Measurements from ENCODE around the gene UFM1.
"Not testable (repeated sequence)": the region's sequence is repeated elsewhere in the genome, so short reads cannot be mapped to it uniquely, and the experiment has no call there.

The UFM1 gene

GRCh38 chr13:38349390-38350113 is at the start of gene UFM1:
Gene UFM1 (plus strand): TSS chr13:38349851. CDS start chr13:38349920, 69 bp downstream.
- peak; percentile 77 for DNase-seq

- no peak for DNase-seq
Observed at GRCh38 chr13:38301236-38301635, 48.4 kb upstream of the UFM1 start.

GRCh38 chr13:38303816-38304320 is 45.8 kb upstream of the UFM1 start:
- no peak for DNase-seq

DNA sequence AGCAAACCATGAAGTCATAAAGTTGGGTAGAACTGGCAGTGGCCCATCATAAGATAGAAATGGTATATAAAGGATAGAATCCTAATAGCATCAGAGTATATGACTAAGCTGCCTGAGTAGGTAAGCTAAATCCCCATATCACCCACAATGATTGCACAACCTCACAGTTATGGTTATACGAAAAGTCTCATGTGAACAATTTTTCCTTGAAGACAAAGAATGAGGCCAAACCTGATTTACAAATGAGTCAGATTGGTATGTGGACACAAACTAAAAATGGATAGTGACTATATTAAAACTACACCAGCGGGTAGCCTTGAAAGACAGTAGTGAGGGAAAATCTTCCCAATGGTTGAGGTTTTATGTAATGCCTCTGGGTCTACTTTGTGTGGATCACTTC is 40.9 kb upstream of the UFM1 start:
- no peak for DNase-seq

GRCh38 chr13:38309397-38309796 is 40.3 kb upstream of the UFM1 start:
- no peak for DNase-seq

GRCh38 chr13:38311175-38311574 is 38.5 kb upstream of the UFM1 start:
- not testable (repeated sequence) for DNase-seq

DNA sequence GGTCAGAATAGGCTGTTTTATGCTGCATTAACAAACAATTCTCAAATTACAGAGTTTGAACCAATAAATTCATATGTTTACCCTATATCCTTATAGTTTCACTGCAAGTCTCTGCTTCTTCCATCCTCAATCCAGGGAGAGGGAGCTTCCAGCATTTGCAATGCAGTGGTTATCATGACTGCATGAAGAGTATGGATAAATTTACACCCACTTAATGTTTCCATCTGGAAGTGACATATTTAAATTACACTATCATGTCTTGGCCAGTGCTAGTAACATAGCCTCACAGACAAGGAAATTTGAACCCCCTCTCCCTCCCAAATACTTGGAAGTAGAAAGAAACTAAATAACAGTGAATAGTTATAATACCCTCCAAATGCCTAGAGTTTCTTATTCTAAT is 33.5 kb upstream of the UFM1 start:
- DNase-seq, result no peak

GRCh38 chr13:38321654-38322053 is 28.0 kb upstream of the UFM1 start:
- DNase-seq, result no peak

DNA sequence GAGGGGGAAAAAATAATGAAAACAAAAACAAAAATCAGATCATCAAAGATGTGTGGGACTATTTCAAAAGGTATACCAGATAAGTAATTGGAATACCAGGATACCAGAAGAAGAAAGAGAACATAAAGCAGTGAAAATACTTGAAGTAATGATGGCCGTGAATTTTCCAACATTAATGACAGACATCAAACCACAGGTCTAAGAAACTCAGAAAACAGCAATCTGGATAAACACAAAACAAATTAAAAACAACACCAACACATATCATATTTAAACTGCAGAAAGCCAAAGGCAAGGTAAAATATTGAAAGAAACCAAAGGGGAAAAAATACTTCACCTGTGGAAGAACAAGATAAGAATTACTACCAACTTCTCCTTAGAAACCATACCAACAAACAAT is 24.2 kb upstream of the UFM1 start:
- no peak for DNase-seq

DNA sequence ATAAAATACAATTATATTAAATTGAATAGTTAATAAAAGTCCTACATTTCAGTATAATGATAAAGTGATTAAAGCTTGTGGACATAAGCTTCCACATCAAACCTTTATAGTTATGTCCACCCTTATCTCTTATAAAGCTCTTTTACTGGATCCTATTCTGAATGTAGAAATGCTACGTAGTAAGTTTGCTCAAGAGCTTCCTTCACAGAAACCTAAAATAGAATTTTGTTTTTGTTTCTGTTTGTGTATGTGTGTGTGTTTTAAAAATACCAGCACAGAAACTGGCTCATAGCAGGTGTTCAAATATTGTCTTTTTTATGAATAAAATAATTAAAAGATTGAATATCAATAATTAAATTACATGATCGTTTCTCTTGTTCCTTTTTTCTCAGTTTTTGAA is 21.0 kb upstream of the UFM1 start:
- DNase-seq, result no peak

GRCh38 chr13:38334845-38335244 is 14.8 kb upstream of the UFM1 start:
- DNase-seq, result no peak

DNA sequence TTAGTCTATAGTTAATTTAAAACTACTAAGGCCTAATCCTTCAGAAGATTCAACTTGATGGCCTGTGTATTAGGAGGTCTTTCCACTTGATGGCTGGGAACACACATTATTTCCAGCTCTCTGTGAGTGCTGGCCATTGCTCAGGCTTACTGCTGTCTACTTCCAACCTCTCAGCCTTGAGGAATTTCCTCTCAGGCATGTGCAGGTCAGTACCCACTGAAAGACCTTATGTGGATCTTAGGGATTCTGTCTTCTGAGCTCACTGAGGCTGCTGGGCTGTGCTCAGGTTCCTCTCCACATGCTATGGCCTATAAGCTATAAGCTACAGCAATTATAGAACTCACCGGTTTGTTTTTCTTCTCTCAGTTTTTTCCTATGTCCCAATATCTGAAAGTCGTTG is 11.6 kb upstream of the UFM1 start:
- no peak for DNase-seq

DNA sequence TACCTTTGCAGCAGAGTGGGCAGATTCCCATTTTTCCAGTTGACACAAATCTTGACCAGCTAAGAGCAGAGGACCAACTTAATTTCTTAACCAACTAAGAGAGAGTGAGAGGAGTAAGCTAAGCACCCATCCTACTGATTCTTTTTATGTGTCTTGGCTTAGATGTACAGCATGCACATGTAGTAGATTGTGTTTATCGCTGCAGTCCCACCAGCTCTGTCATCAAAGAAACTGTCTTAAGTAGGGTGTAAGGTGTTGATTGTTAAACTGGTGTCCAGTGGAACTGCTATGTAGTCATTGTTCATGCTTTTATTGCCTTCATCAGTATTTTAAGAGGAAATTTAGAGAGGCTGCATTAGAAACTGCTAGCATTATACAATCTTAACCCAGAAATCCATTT is 9.0 kb upstream of the UFM1 start:
- DNase-seq, result no peak

DNA sequence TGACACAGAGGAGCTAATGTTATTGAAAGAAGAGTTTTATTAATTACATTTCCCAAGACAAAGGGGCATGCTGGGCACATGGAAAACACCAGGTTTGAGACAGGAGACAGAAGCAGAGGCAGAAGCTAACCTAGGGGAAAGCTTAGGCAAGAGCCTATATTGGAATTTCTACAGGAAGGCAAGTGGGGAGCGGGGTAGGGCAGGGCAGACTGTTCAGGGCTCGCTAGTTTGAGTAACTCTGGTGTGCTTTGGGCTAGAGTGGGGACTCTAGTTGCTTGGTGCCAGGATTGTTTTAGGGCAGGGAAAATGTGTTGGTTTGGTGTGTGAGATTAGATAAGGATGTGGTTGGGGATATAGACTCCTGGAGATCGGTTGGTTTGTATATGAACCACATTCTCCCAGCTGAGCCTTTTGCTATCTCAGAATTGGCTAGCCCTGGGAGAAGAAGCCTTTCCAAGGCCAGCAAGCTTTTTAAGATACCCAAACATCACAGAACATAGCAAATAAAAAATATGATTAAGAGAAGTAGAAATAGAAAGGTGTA is 8.4 kb upstream of the UFM1 start:
- no peak for DNase-seq

GRCh38 chr13:38346764-38347163 is 2.9 kb upstream of the UFM1 start:
- no peak for DNase-seq

DNA sequence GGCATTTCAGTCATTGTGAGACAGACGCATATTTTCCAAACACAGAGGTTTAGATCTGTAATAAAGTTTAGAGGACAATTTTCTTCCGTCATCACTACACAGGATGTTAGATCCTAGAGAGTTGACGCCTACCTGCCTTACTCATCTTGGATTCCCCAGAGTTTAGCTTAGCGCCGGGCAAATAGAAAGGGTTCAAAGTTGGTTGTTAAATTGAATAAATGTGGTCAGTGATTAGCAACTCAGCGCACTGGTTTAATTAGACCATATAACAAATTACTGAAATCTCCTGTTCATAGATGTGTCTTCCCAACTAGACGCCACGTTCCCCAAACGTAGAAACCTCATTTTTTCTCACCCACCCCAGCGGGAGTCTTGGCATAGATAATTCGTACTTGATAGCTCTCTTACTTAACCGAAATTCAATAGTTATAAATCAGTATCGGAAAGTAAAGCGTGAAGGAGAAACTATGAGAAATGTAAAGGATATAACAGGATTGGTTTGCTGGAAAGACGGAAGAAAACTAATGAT is 726 bp upstream of the UFM1 start:
- no peak for DNase-seq

DNA sequence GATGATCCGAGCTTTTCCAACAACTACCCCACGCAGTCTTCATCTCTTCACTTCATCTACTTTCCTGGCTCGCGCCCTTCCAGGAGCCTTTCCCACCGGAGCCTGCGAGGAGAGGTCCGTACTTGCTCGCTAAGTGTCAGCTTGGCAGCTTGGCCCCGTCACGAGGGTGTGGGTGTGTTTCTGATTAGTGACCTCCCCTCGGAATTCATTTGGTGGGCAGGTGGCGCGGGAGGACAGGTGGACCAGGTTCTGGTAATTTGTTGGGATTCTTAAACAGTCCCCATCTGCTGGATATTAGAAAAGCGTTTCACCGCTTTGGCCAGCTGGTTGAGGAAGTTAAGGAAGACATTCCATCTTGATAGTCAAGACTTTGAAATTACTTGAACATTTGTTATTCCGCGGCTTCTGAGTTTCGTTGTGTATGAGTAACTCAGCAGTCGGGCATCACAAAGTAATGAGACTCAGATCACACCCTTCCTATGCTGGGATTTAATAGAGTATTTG is 515 bp downstream of the UFM1 start:
- DNase-seq, result peak; percentile 42

DNA sequence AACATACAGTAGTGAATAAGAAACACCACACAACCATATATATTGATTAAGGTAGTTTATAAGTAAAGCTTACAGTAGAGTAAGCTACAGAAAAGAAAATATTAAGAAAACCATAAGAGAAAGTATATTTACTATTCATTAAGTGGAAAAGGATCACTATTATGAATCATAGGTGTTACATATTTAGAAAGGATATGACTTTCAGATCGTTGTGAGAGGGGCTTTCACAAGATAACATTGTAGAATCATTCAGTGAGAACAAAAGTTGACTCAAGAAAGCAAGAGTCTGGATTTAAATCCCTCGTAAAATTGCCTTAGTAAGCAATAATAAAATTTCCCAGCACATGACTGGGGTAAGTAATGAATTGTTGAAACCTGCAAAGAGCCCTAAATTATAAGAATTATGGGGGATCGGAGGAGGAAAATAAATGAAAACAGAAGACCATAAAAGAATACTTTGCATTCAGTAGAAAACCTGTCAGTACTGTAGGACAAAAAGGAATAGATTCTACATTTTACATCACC is 6.0 kb downstream of the UFM1 start:
- no peak for DNase-seq

GRCh38 chr13:38358684-38359083 is 9.0 kb downstream of the UFM1 start:
- DNase-seq, result no peak

- no peak for DNase-seq
Observed at GRCh38 chr13:38361542-38362262, 12.1 kb downstream of the UFM1 start.

GRCh38 chr13:38363219-38363618 is 13.6 kb downstream of the UFM1 start:
- no peak for DNase-seq

DNA sequence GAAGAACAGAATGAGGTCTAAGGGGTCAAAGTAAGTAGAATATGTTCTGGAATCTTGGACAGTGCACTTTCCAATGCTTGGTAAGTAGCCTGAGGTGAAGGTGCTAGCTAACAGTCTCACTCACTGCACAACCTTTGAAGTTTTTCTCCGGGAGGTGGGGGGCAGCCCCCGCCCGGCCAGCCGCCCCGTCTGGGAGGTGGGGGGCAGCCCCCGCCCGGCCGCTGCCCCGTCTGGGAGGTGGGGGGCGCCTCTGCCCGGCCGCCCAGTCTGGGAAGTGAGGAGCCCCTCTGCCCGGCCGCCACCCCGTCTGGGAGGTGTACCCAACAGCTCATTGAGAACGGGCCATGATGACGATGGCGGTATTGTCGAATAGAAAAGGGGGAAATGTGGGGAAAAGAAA is 14.1 kb downstream of the UFM1 start:
- DNase-seq, result not testable (repeated sequence)

GRCh38 chr13:38365661-38366060 is 16.0 kb downstream of the UFM1 start:
- no peak for DNase-seq
